GM12874 (cell line): Measurements from ENCODE around the gene LDHAL6A.

ENCODE experiments used
- TF ChIP-seq, protein P1 (sequence below): IDR thresholded peaks from 2 replicates; pipeline ENCODE4 v1.5.1; 2011; ENCODE audit warnings: low read depth, mild to moderate bottlenecking, control low read depth, low read length, moderate library complexity; ENCODE audit not compliant: insufficient read depth

Gene LDHAL6A

DNA sequence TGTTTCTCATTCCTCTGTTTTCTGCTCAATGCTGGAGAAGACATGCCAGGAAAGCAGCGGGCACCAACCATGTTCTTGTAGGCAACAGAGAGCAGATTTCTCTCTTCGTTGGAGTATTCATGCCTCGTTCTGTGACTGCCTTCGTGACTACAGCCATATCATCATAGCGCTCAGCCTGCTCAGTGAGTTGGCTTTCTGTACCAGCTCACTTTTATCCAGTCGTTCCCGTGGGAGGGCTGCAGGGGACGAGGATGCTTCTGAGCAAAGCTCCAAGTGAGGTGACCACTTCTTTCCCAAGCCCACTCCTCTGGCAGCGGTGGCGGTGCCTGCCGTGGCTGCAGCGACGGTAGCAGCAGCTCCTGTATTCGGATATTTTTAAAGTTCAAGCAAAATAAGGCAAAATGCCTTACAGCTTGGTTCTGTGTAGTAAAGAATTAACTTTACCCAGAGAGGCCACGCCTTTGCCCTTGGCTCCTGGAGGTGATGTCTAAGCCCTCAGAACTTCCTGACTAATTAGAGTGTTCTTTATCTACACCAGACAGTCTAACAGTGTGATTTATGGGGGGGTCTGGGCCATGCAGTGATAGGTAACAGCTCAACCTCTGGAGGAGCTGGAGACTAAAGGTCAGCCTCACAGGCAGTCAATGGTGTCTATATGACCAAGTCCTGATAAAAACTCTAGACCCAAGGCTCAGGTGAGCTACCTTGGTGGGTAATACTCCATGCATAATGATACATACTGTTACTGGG is 35.3 kb downstream of the LDHAL6A start:
- TF ChIP-seq, protein P1, sequence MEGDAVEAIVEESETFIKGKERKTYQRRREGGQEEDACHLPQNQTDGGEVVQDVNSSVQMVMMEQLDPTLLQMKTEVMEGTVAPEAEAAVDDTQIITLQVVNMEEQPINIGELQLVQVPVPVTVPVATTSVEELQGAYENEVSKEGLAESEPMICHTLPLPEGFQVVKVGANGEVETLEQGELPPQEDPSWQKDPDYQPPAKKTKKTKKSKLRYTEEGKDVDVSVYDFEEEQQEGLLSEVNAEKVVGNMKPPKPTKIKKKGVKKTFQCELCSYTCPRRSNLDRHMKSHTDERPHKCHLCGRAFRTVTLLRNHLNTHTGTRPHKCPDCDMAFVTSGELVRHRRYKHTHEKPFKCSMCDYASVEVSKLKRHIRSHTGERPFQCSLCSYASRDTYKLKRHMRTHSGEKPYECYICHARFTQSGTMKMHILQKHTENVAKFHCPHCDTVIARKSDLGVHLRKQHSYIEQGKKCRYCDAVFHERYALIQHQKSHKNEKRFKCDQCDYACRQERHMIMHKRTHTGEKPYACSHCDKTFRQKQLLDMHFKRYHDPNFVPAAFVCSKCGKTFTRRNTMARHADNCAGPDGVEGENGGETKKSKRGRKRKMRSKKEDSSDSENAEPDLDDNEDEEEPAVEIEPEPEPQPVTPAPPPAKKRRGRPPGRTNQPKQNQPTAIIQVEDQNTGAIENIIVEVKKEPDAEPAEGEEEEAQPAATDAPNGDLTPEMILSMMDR = no peak

DNA sequence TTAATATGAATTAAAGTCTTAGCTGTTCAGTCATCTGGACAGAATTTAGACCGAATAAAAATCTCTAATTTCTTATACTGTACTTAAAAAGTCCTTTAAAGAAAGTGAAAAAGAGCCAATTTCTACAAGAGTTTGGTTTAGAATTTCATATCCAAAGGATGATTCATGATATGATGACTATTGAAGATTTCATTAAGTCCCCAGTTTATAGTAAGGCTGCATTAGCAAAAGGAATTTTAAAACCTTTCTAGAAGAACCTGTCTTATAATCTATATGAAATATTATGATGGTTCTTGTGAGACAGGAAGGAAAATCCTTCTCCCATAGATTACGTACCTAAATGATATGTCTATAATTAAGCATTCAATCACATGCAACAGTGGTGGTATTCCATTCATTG is 36.3 kb downstream of the LDHAL6A start:
- TF ChIP-seq, protein P1 = no peak

DNA sequence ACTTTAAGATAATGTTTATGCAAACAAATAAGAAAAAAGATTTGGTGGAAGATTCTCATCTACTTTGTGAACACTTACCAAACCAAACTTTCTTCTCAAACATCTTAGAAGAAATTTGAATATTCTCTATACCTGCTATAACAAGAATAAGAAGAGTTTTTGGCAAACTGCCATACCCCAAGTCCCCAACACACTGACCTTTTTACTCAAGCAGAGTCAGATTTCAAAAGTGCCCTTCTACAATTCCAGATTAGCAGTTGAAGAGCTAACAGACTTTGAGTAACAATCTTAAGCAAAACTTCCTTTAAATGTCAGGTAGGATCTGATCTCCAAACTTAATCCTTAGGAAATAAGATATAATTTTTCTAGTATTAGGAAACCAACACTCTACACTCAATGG is 37.2 kb downstream of the LDHAL6A start:
- TF ChIP-seq, protein P1 = no peak

DNA sequence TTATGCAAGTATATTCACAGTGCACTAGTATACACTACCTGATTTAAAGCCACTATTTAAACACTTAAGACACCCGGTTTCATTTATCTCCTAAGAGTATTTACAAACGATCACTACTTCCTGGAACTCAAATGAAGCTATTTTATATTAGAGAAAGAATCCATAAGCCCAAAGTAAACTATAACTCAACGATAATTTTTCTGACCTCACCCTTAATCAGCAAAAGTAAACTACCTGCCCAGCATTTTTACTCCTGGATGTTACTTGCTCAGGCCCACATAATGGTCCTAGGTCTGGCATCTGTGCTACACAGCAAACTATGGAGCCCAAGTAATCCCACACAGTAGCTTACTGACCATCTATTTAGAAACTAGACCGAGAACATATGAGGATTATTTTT is 37.7 kb downstream of the LDHAL6A start:
- TF ChIP-seq, protein P1 = no peak

DNA sequence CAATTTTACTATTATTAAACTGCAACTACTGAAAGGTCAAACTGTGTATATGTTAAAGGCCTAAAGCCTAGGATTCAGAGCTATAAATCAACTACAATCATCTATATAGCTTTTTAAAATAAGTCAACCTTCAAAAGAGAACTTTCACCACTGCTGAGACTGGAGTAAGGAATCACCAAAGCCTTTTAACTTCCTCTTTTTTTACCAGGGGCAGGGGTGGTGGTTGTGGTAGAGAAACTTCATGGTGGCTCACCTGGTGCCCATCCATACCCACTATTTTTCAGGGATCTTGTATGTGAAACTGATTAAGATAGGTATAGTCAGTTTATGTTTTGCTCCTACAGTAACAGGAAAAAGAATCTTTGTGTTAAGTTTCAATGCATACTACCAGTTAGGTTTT is 39.6 kb downstream of the LDHAL6A start:
- TF ChIP-seq, protein P1 = no peak

DNA sequence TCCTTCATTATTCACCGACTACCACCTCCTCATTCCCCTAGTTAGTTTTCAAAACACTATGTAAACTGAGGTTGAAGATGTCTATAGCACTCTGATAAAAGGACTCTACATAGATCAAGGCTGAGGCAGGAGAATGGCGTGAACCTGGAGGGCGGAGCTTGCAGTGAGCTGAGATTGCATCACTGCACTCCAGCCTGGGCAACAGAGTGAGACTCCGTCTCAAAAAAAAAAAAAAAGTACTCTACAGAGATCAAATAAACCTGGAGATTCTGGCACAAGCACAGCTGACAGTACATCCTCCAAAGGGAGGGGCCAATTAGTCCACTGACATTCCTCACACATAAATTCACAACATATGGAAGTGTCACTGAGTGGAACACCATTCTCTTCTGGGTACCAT is 40.0 kb downstream of the LDHAL6A start:
- TF ChIP-seq, protein P1 = no peak

DNA sequence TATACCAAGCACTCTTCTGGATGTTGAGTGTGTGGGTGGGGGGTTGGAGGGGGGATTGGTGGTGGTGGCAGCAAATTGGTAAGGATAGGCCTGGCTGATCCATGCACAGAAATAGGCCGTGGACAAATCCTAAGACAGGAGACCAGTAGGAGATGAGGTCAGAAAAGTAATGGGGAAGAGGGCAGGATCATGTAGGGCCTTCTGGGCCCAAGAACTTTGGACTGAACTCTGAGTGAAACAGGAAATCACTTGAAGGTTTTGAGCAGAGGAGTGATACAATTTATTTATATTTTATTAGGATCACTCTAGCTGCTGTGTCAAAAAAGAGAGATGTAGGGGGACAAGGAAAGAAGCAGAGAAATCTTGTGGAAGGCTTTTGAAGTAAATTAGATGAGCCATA is 42.4 kb downstream of the LDHAL6A start:
- TF ChIP-seq, protein P1 = no peak

DNA sequence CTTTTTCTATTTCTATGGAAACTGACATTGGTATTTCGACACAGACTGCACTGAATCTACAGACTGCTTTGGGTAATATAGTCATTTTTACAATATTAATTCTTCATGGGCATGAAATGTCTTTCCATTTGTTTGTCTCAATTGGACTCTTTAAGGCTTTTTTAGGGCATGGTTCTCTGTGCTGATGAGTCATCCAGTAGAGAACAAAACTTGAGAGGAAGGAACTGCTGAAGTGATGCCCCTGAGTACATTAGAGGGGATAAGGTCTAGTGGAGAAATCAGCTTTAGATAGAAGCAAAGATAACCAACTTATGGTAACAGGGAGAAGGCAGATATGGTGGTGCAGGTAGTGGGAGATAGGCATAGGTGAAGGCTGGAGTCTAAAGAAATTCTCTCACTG is 46.0 kb downstream of the LDHAL6A start:
- TF ChIP-seq, protein P1 = no peak
